GM13977 (cell line): Measurements from ENCODE around the gene BIVM.

Experiments used
- DNase-seq: peaks from one replicate; pipeline ENCODE4 v3.0.0; 2012; ENCODE audit warnings: low spot score
- in situ Hi-C: fragments of 300-500 bp; cut with MboI; formaldehyde crosslinking; loops from one replicate; pipeline ENCODE4 v1.12.0; 2022; ENCODE audit warnings: low sequenced_read_pairs, low pct_unique_long_range_greater_than_20kb, mixed read lengths, inconsistent platforms; ENCODE audit not compliant: unreplicated experiment
- TF ChIP-seq, protein P1 (sequence below): IDR thresholded peaks from 2 replicates; pipeline ENCODE4 v1.5.1; 2012; ENCODE audit warnings: mild to moderate bottlenecking, control low read depth; ENCODE audit not compliant: insufficient read depth; ENCODE audit errors: extremely low read depth, missing control alignments

BIVM gene

DNA sequence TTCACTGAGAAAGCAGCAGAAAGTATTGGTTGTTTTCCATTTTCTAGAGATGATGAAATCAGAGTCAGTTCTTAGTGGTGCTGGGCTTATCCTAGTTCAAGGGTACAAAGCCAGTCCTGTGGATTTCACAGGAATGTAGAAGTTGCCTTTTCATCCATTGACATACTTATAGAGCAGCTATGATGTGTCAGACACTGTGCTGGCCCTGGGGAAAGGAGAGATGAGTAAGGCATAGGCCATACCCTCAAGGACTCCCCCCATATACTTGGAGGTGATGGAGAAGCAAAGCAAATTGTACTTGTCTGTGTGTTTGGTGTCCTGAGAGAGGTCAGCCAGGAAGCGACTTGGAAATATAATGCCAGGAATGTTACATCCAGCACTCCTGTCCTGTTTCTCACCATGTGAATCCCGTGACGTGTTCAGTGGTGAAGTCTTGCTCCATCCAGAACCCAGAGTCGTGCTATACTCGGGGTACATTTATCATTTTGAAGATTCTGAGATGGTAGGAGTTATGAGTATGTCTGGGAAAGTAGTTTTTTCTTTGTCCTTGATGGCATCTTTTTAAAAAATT, 69.5 kb downstream of the BIVM start:
- in situ Hi-C loops, result no loop called here
- TF ChIP-seq, protein P1, sequence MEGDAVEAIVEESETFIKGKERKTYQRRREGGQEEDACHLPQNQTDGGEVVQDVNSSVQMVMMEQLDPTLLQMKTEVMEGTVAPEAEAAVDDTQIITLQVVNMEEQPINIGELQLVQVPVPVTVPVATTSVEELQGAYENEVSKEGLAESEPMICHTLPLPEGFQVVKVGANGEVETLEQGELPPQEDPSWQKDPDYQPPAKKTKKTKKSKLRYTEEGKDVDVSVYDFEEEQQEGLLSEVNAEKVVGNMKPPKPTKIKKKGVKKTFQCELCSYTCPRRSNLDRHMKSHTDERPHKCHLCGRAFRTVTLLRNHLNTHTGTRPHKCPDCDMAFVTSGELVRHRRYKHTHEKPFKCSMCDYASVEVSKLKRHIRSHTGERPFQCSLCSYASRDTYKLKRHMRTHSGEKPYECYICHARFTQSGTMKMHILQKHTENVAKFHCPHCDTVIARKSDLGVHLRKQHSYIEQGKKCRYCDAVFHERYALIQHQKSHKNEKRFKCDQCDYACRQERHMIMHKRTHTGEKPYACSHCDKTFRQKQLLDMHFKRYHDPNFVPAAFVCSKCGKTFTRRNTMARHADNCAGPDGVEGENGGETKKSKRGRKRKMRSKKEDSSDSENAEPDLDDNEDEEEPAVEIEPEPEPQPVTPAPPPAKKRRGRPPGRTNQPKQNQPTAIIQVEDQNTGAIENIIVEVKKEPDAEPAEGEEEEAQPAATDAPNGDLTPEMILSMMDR, result no peak
- DNase-seq, result no peak

DNA sequence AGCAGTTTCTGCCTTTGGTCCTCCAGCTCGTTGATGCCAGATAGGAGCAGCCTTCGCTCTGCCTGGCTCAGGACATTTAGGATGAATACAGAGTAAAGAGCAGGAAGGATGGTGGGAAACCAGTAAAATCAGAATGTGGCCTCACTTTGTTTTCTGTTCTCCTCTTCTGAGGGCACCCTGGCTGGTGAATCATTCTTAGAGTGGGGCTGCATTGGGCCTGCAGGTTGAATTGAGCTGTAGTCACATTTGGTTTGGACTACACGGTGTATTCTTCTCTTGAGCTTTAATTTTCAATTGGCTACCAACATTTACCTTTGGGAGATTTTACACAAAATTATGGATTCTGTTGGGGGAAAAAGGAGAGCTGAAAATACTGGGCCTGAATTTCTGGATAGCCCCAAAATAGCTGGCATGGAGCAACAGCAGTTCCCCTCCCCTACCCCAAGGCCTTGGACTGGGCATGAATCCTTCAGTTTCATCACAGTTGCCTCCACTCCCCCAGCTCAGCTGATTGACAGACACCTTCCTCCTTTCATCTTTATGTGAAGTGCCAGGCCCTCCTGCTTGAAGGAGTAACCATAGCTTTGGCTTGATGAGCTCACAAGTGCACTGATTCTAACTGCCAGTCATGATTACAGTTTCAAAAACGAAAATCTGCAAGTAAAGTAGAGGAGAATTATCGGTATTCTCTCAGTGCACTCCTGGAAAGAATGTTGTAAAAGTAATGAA, 71.2 kb downstream of the BIVM start:
- TF ChIP-seq, protein P1, result no peak
- DNase-seq, result no peak
- in situ Hi-C loops, result no loop called here

DNA sequence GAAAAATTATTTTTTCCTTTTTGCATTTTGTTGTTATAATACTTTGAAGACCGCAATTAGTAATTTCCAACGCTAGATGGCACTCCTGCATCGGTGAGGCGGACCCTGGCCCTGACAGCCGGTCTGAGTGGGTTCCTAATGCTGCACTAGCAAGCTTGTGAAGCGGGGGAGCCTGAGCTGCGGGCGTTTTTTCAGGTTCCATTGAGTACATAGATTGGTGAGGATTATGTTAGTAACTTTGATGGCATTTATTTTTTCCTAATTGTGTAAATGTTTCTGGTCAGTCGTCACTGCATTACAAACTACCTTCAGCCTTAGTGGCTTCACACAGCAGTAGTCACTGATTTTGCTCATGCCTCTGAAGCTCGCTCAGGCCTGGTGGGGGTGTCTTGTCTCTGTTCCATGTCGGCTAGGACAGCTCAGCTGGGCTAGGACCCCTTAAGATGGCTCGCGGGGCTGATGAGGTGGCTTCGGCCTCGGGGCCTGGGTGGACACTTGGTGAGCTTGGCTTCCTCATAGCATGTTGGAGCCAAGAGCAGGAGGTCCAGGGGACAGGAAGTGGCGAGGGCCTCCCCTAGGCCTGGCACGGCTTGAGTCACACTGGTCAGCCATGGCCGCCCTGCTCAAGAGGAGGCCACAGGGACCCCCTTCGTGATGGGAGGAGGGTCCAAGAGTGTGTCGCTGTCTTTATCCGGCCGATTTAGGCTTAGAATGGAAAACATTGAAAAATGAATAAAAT, 71.9 kb downstream of the BIVM start:
- in situ Hi-C loops, result no loop called here
- DNase-seq, result peak; percentile 55
- TF ChIP-seq, protein P1, result peak; percentile 78

DNA sequence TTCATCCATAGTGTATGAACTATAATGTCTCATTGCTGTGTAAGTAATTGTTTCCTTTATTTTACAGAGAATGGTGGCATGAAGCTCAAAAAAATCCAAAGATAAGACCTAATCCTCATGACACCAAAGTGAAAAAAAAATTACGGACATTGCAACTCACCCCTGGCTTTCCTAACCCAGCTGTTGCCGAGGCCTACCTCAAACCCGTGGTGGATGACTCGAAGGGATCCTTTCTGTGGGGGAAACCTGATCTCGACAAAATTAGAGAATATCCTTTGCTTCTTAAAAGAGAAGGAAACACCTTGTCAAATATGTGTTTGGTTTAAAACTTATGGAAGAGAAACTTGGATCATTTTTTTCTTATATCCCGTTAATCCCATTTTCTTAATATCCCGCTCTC, 73.2 kb downstream of the BIVM start:
- no peak for DNase-seq
- TF ChIP-seq, protein P1, result no peak
- in situ Hi-C loops, result no loop called here

DNA sequence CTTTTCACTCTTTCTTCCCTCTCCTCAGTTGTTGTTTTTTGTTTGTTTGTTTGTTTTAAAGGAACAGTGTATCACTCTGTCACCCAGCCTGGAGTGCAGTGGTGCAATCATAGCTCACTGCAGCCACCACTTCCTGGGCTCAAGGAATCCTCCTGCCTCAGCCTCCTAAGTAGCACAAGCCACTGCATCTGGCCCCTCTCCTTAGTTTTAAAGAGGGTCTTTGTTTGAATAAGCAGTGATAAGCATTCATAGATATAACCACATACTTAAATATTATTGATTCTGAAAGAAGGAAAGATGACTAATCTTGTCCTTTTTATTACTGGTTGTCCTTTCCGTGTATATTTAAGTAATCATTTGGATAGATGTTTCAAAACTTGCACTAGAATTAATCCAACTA, 73.6 kb downstream of the BIVM start:
- no peak for DNase-seq
- in situ Hi-C loops, result no loop called here
- TF ChIP-seq, protein P1, result no peak

DNA sequence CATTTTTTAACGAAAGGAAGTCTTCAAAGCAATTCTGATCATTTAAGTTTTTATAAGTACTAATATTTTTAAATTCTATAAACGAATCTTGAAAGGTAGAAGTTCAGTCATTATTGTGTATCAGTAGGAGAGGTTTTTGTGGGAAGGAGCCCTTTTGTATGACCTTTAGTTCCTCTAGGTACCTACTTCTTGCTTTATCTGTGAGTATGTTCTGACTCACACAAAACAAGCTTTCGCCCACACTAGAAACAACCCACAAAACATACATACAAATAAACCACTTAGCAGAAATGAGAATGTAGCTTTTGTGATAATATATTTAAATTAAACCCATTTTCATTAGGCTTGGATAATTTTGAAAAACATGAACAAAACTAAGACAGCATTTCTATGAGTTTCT, 74.7 kb downstream of the BIVM start:
- in situ Hi-C loops, result no loop called here
- peak; percentile 34 for DNase-seq
- TF ChIP-seq, protein P1, result no peak
